ENCODE measurements around the gene RHOU.

GRCh38 chr1:228781161-228781808, 46.0 kb downstream of the RHOU start:
- TF ChIP-seq EZH2 (IDR thresholded peaks at IDR 0.05; ENCODE audit: low read length, unreplicated experiment) = no peak
- no peak for TF ChIP-seq CTCF (conservative IDR thresholded peaks at IDR 0.05; ENCODE audit: low read depth, low read length)

All from PC-3 (cell line).